Neural progenitor cell (in vitro differentiated cells): ENCODE results near the gene NKAIN4. TPM values are rescaled to one million over a fixed set of nuclear protein-coding genes. Genes with fewer than 3 reads are reported as not detected.

ENCODE experiments used
- DNase-seq: peaks from one replicate; pipeline ENCODE4 v3.0.0-alpha.2; 2016; ENCODE audit warnings: low spot score
- H2AFZ ChIP-seq: fragments of 200-600 bp; sonication (generic); replicated peaks from 2 replicates; pipeline ENCODE4 v1.6.1; 2016; ENCODE audit warnings: antibody characterized with exemption
- H3F3A ChIP-seq: fragments of 200-600 bp; sonication (generic); 2 replicates; pipeline ENCODE4 v1.6.1; 2016; ENCODE audit warnings: antibody characterized with exemption, low read depth
- H3K27ac ChIP-seq: fragments of 200-600 bp; sonication (generic); 2 replicates; pipeline ENCODE4 v1.5.1; 2016; ENCODE audit warnings: mild to moderate bottlenecking
- H3K27me3 ChIP-seq: fragments of 200-600 bp; sonication (generic); 2 replicates; pipeline ENCODE4 v1.6.1; 2016; ENCODE audit warnings: mild to moderate bottlenecking, moderate library complexity
- H3K36me3 ChIP-seq: fragments of 200-600 bp; sonication (generic); 2 replicates; pipeline ENCODE4 v1.5.1; 2016
- H3K4me1 ChIP-seq: fragments of 200-600 bp; sonication (generic); 2 replicates; pipeline ENCODE4 v1.6.1; 2016; ENCODE audit warnings: mixed run types
- H3K4me2 ChIP-seq: fragments of 200-600 bp; sonication (generic); 2 replicates; pipeline ENCODE4 v1.6.1; 2016
- H3K4me3 ChIP-seq: fragments of 200-600 bp; sonication (generic); 2 replicates; pipeline ENCODE4 v1.5.1; 2016
- H3K79me2 ChIP-seq: fragments of 200-600 bp; sonication (generic); 2 replicates; pipeline ENCODE4 v1.6.1; 2016; ENCODE audit warnings: low read depth
- H3K9ac ChIP-seq: fragments of 200-600 bp; sonication (generic); 2 replicates; pipeline ENCODE4 v1.6.1; 2016
- H3K9me3 ChIP-seq: fragments of 200-600 bp; sonication (generic); 2 replicates; pipeline ENCODE4 v1.5.1; 2016; ENCODE audit warnings: low read depth
- H4K20me1 ChIP-seq: fragments of 200-600 bp; sonication (generic); 2 replicates; pipeline ENCODE4 v1.6.1; 2016; ENCODE audit warnings: low read depth
- H3K27ac Mint-ChIP-seq: 3 replicates; pipeline ENCODE4 v1.8.0; 2021; ENCODE audit warnings: mixed read lengths
- H3K27me3 Mint-ChIP-seq: 2 replicates; pipeline ENCODE4 v1.8.0; 2022; ENCODE audit warnings: low read depth, mild to moderate bottlenecking, inconsistent platforms, moderate library complexity, mixed read lengths; ENCODE audit not compliant: insufficient read depth
- H3K36me3 Mint-ChIP-seq: 3 replicates; pipeline ENCODE4 v1.8.0; 2021; ENCODE audit warnings: mixed read lengths
- H3K4me1 Mint-ChIP-seq: 3 replicates; pipeline ENCODE4 v1.8.0; 2021; ENCODE audit warnings: mixed read lengths
- H3K4me3 Mint-ChIP-seq: 3 replicates; pipeline ENCODE4 v1.8.0; 2021; ENCODE audit warnings: mild to moderate bottlenecking, moderate library complexity, mixed read lengths
- H3K9me3 Mint-ChIP-seq: 3 replicates; pipeline ENCODE4 v1.8.0; 2020; ENCODE audit warnings: mixed read lengths
- CTCF ChIP-seq: fragments of 200-600 bp; sonication (generic); IDR thresholded peaks from 2 replicates; pipeline ENCODE4 v1.5.1; 2017; ENCODE audit warnings: antibody characterized with exemption, mild to moderate bottlenecking
- EZH2 ChIP-seq: fragments of 200-600 bp; sonication (generic); IDR thresholded peaks from 2 replicates; pipeline ENCODE4 v1.6.1; 2017; ENCODE audit warnings: antibody characterized with exemption, mild to moderate bottlenecking, moderate library complexity
- EZH2phosphoT487 ChIP-seq: fragments of 200-600 bp; sonication (generic); IDR thresholded peaks from 2 replicates; pipeline ENCODE4 v1.6.1; 2017; ENCODE audit warnings: antibody characterized with exemption
- total RNA-seq: library from RNA; depleted of rRNA; stranded (reverse); fragments of >200 nt; gene quantifications from 2 replicates; pipeline ENCODE4 v1.2.3, GENCODE V29; 2015; ENCODE audit warnings: low replicate concordance

Gene NKAIN4
- total RNA-seq, 1 donor from 2014 or later, result 9.7 TPM

DNA sequence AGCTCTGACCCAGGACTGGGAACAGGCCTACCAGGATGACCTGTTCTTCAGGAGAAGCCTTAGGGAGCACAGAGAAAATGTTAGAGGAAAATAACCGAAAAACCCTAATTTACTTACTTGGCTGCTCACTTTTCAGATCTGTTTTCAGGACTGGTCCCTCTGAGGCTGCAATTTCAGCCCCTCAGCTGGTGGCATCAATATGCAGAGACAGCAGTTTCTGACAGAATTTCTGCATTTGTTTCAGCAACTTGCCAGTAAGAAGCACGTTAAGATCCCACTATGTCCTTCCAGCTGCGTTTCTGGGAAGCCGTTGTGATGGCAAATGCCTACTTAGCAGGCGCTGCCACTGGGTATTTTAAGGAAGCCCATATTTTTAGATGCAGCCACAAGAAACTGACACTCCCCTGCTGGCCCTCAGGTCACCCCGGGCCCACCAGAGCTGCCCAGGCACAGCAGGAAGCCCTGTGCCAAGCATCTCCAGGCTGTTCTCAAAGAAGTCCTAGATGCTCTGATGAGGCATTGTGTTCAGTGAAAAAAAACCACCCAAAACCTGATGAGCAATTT, 45.8 kb downstream of the NKAIN4 start:
- H3K9me3 Mint-ChIP-seq, result no peaks in the 10 kb centered on the region
- Histone ChIP-seq H3K9ac (no peak overlapping the region), H3K9me3 (no peaks in the 10 kb centered on the region), H3K4me3 (no peak overlapping the region), H3K4me2 (no peak overlapping the region), H3K27me3 (no peaks in the 10 kb centered on the region), H3F3A (no peaks in the 10 kb centered on the region), H2AFZ (no peak overlapping the region), H3K36me3 (no peaks in the 10 kb centered on the region), H3K79me2 (peaks cover 96% of the 10 kb centered on the region), H4K20me1 (peaks cover 97% of the 10 kb centered on the region), H3K4me1 (no peaks in the 10 kb centered on the region), H3K27ac (no peak overlapping the region)
- TF ChIP-seq EZH2 (no peak), EZH2phosphoT487 (no peak), CTCF (no peak)
- DNase-seq, result no peak
- peaks cover 14% of the 10 kb centered on the region for H3K4me1 Mint-ChIP-seq
- H3K27me3 Mint-ChIP-seq, result no peaks in the 10 kb centered on the region
- no peak overlapping the region for H3K4me3 Mint-ChIP-seq
- no peak overlapping the region for H3K27ac Mint-ChIP-seq
- H3K36me3 Mint-ChIP-seq, result peaks cover 23% of the 10 kb centered on the region

GRCh38 chr20:63206878-63207277, 47.4 kb downstream of the NKAIN4 start:
- H3K79me2 ChIP-seq, result peaks cover 95% of the 10 kb centered on the region
- no peaks in the 10 kb centered on the region for H3K9me3 Mint-ChIP-seq
- H2AFZ ChIP-seq, result no peak overlapping the region
- peaks cover 16% of the 10 kb centered on the region for H3K36me3 Mint-ChIP-seq
- no peak for TF ChIP-seq EZH2phosphoT487
- no peak for TF ChIP-seq CTCF
- TF ChIP-seq EZH2, result no peak
- H4K20me1 ChIP-seq, result peaks cover 97% of the 10 kb centered on the region
- no peak overlapping the region for H3K4me3 ChIP-seq
- no peak overlapping the region for H3K27ac ChIP-seq
- H3K9me3 ChIP-seq, result no peaks in the 10 kb centered on the region
- no peak overlapping the region for H3K4me3 Mint-ChIP-seq
- no peaks in the 10 kb centered on the region for H3K4me1 ChIP-seq
- no peak overlapping the region for H3K4me2 ChIP-seq
- H3K27me3 Mint-ChIP-seq, result no peaks in the 10 kb centered on the region
- H3K9ac ChIP-seq, result no peak overlapping the region
- no peaks in the 10 kb centered on the region for H3F3A ChIP-seq
- peaks cover 8% of the 10 kb centered on the region for H3K4me1 Mint-ChIP-seq
- no peaks in the 10 kb centered on the region for H3K27me3 ChIP-seq
- no peak for DNase-seq
- no peak overlapping the region for H3K27ac Mint-ChIP-seq
- H3K36me3 ChIP-seq, result no peaks in the 10 kb centered on the region

GRCh38 chr20:63205896-63206295, 48.4 kb downstream of the NKAIN4 start:
- no peaks in the 10 kb centered on the region for H3K36me3 ChIP-seq
- no peaks in the 10 kb centered on the region for H3K27me3 ChIP-seq
- H3K4me3 Mint-ChIP-seq, result no peak overlapping the region
- H3K4me2 ChIP-seq, result no peak overlapping the region
- H3K9ac ChIP-seq, result no peak overlapping the region
- H2AFZ ChIP-seq, result no peak overlapping the region
- no peaks in the 10 kb centered on the region for H3K4me1 ChIP-seq
- H3K9me3 ChIP-seq, result no peaks in the 10 kb centered on the region
- no peak overlapping the region for H3K4me3 ChIP-seq
- H3K4me1 Mint-ChIP-seq, result peaks cover 8% of the 10 kb centered on the region
- H3K9me3 Mint-ChIP-seq, result no peaks in the 10 kb centered on the region
- H3K36me3 Mint-ChIP-seq, result peaks cover 23% of the 10 kb centered on the region
- H3F3A ChIP-seq, result no peaks in the 10 kb centered on the region
- no peak for DNase-seq
- H3K79me2 ChIP-seq, result peaks cover 95% of the 10 kb centered on the region
- peaks cover 97% of the 10 kb centered on the region for H4K20me1 ChIP-seq
- H3K27ac ChIP-seq, result no peak overlapping the region
- no peak overlapping the region for H3K27ac Mint-ChIP-seq
- H3K27me3 Mint-ChIP-seq, result no peaks in the 10 kb centered on the region
- TF ChIP-seq EZH2phosphoT487 (no peak), CTCF (no peak), EZH2 (no peak)
